ENCODE data around the gene DOCK4. TPM values are rescaled to one million over a fixed set of nuclear protein-coding genes. Genes with fewer than 3 reads are reported as not detected.

The DOCK4 gene
- polyA plus RNA-seq, 4 donors, result 16.9 to 29.9 (median 21.1) TPM

- no peak for DNase-seq (ENCODE audit: low read depth in 4 of 4, low spot score in 2 of 4)
Observed at GRCh38 chr7:112195717-112196116, 10.5 kb downstream of the DOCK4 start.

- no peak for DNase-seq (ENCODE audit: low read depth in 4 of 4, low spot score in 2 of 4)
Observed at GRCh38 chr7:112193915-112194502, 12.2 kb downstream of the DOCK4 start.

GRCh38 chr7:112192236-112193154 lies 13.7 kb downstream of the DOCK4 start:
- DNase-seq (ENCODE audit: low read depth in 4 of 4, low spot score in 2 of 4), result no peak

- no peak for DNase-seq (ENCODE audit: low read depth in 4 of 4, low spot score in 2 of 4)
Observed at GRCh38 chr7:112190120-112190519, 16.1 kb downstream of the DOCK4 start.

GRCh38 chr7:112189691-112190090 lies 16.5 kb downstream of the DOCK4 start:
- DNase-seq (ENCODE audit: low read depth in 4 of 4, low spot score in 2 of 4), result no peak

GRCh38 chr7:112188257-112188656 lies 17.9 kb downstream of the DOCK4 start:
- no peak for DNase-seq (ENCODE audit: low read depth in 4 of 4, low spot score in 2 of 4)

GRCh38 chr7:112186300-112186699 lies 19.9 kb downstream of the DOCK4 start:
- DNase-seq (ENCODE audit: low read depth in 4 of 4, low spot score in 2 of 4), result no peak

- DNase-seq (ENCODE audit: low read depth in 4 of 4, low spot score in 2 of 4), result no peak
Observed at GRCh38 chr7:112185005-112185834, 21.0 kb downstream of the DOCK4 start.

- DNase-seq (ENCODE audit: low read depth in 4 of 4, low spot score in 2 of 4), result no peak
Observed at GRCh38 chr7:112184455-112184854, 21.7 kb downstream of the DOCK4 start.

- no peak for DNase-seq (ENCODE audit: low read depth in 4 of 4, low spot score in 2 of 4)
Observed at GRCh38 chr7:112183266-112183665, 22.9 kb downstream of the DOCK4 start.

GRCh38 chr7:112182749-112183148 lies 23.4 kb downstream of the DOCK4 start:
- no peak for DNase-seq (ENCODE audit: low read depth in 4 of 4, low spot score in 2 of 4)

- DNase-seq (ENCODE audit: low read depth in 4 of 4, low spot score in 2 of 4), result no peak
Observed at GRCh38 chr7:112180223-112180622, 26.0 kb downstream of the DOCK4 start.

GRCh38 chr7:112176693-112177415 lies 29.3 kb downstream of the DOCK4 start:
- DNase-seq (ENCODE audit: low read depth in 4 of 4, low spot score in 2 of 4), result no peak

GRCh38 chr7:112176241-112176640 lies 30.0 kb downstream of the DOCK4 start:
- DNase-seq (ENCODE audit: low read depth in 4 of 4, low spot score in 2 of 4), result no peak

- DNase-seq (ENCODE audit: low read depth in 4 of 4, low spot score in 2 of 4), result no peak
Observed at GRCh38 chr7:112174192-112174591, 32.0 kb downstream of the DOCK4 start.

- DNase-seq (ENCODE audit: low read depth in 4 of 4, low spot score in 2 of 4), result no peak
Observed at GRCh38 chr7:112173568-112173905, 32.7 kb downstream of the DOCK4 start.

- no peak for DNase-seq (ENCODE audit: low read depth in 4 of 4, low spot score in 2 of 4)
Observed at GRCh38 chr7:112172870-112173567, 33.2 kb downstream of the DOCK4 start.

- no peak for DNase-seq (ENCODE audit: low read depth in 4 of 4, low spot score in 2 of 4)
Observed at GRCh38 chr7:112171673-112172072, 34.5 kb downstream of the DOCK4 start.

GRCh38 chr7:112168915-112169314 lies 37.3 kb downstream of the DOCK4 start:
- no peak for DNase-seq (ENCODE audit: low read depth in 4 of 4, low spot score in 2 of 4)

GRCh38 chr7:112167147-112167546 lies 39.1 kb downstream of the DOCK4 start:
- DNase-seq (ENCODE audit: low read depth in 4 of 4, low spot score in 2 of 4), result no peak
